Panc1 (cell line): Measurements from ENCODE around the gene GTPBP4. TPM values are rescaled to one million over a fixed set of nuclear protein-coding genes. Genes with fewer than 3 reads are reported as not detected.

Source experiments
- ATAC-seq: fragments of 200-7000 bp; cut with Tn5 transposase; 2 replicates; pipeline ENCODE4 v1.9.1; 2020; ENCODE audit warnings: mild to moderate bottlenecking, moderate library complexity
- BruUV-seq: library from RNA; stranded (reverse); fragments of 400-500 nt; replicated peaks from 2 replicates; lab custom pipeline; 2021; lab: Mats Ljungman, UMichigan
- CTCF ChIA-PET: fragments of 300-600 bp; sonication (Branson Sonifier 250); formaldehyde crosslinking; loops from one replicate; lab custom pipeline; 2022; ENCODE audit warnings: antibody characterized with exemption; lab: Charles Lee
- POLR2A ChIA-PET: fragments of 300-600 bp; sonication (Branson Sonifier 250); formaldehyde crosslinking; loops from one replicate; lab custom pipeline; 2022; ENCODE audit warnings: antibody characterized with exemption; lab: Charles Lee
- DNase-seq: peaks from one replicate; pipeline ENCODE4 v3.0.0-alpha.2; 2010; ENCODE audit warnings: low read depth, low spot score
- H3K27ac ChIP-seq: 2 replicates; pipeline ENCODE4 v1.5.1; 2011; ENCODE audit warnings: mild to moderate bottlenecking, low read length, inconsistent platforms
- H3K27me3 ChIP-seq: fragments of 200-500 bp; sonication (Bioruptor generic); 2 replicates; pipeline ENCODE4 v1.6.0; 2014; ENCODE audit warnings: low read length, inconsistent platforms; ENCODE audit not compliant: control insufficient read depth, insufficient read depth
- H3K36me3 ChIP-seq: fragments of 200-500 bp; sonication (Bioruptor generic); 2 replicates; pipeline ENCODE4 v1.5.1; 2014; ENCODE audit warnings: inconsistent platforms, mild to moderate bottlenecking, low read length, moderate library complexity; ENCODE audit not compliant: control insufficient read depth, insufficient read depth
- H3K4me1 ChIP-seq: 2 replicates; pipeline ENCODE4 v1.5.1; 2011; ENCODE audit warnings: inconsistent platforms, mild to moderate bottlenecking, low read length, moderate library complexity; ENCODE audit not compliant: control insufficient read depth, insufficient read depth
- H3K4me3 ChIP-seq, 2 experiments: 2 replicates each; pipeline ENCODE4 v1.5.1; 2011 to 2012; ENCODE audit warnings: low read depth in 2 of 2, low read length in 2 of 2, mild to moderate bottlenecking in 2 of 2, inconsistent platforms in 1 of 2, moderate library complexity in 1 of 2
- H3K9me3 ChIP-seq: fragments of 200-500 bp; sonication (Bioruptor generic); 2 replicates; pipeline ENCODE4 v1.5.1; 2014; ENCODE audit warnings: low read depth, mild to moderate bottlenecking, inconsistent platforms, low read length, moderate library complexity; ENCODE audit not compliant: control insufficient read depth, insufficient read depth
- POLR2AphosphoS5 ChIP-seq: IDR thresholded peaks from 2 replicates; pipeline ENCODE4 v1.6.1; 2012; ENCODE audit warnings: mild to moderate bottlenecking, low read depth, low read length, moderate library complexity
- SIN3A ChIP-seq: IDR thresholded peaks from 2 replicates; pipeline ENCODE4 v1.6.1; 2012; ENCODE audit warnings: low read depth, mild to moderate bottlenecking, low read length, moderate library complexity, borderline replicate concordance; ENCODE audit not compliant: insufficient read depth
- TCF7L2 ChIP-seq: IDR thresholded peaks from 2 replicates; pipeline ENCODE4 v1.6.1; 2011; ENCODE audit warnings: mild to moderate bottlenecking, low read depth, low read length, inconsistent platforms
- in situ Hi-C: cut with HindIII; loops from 2 replicates; pipeline ENCODE4 v1.10.0; 2016; ENCODE audit warnings: low sequenced_read_pairs, low pct_unique_long_range_greater_than_20kb
- intact Hi-C: fragments of 100-400 bp; cut with micrococcal nuclease; formaldehyde crosslinking; loops from one replicate; pipeline ENCODE4 v1.10.0; 2022; ENCODE audit not compliant: unreplicated experiment
- total RNA-seq: library from RNA; stranded (reverse); gene quantifications from one replicate; pipeline ENCODE4 v1.2.1, GENCODE V29; 2021; ENCODE audit not compliant: unreplicated experiment
- TF ChIP-seq, protein P1 (sequence below), 2 experiments: IDR thresholded peaks; 2 replicates each; pipeline ENCODE4 v1.6.1; 2011 to 2012; ENCODE audit warnings: low read depth in 2 of 2, control low read depth in 1 of 2, low read length in 1 of 2, mild to moderate bottlenecking in 1 of 2, moderate library complexity in 1 of 2; ENCODE audit not compliant: insufficient read depth in 1 of 2
- TF ChIP-seq, protein P2 (sequence below): fragments of 450-650 bp; IDR thresholded peaks from 2 replicates; pipeline ENCODE4 v1.5.1; 2017; ENCODE audit warnings: mild to moderate bottlenecking

Gene GTPBP4
- total RNA-seq, 1 experiment from 2014 or later, result 79.5 TPM

DNA sequence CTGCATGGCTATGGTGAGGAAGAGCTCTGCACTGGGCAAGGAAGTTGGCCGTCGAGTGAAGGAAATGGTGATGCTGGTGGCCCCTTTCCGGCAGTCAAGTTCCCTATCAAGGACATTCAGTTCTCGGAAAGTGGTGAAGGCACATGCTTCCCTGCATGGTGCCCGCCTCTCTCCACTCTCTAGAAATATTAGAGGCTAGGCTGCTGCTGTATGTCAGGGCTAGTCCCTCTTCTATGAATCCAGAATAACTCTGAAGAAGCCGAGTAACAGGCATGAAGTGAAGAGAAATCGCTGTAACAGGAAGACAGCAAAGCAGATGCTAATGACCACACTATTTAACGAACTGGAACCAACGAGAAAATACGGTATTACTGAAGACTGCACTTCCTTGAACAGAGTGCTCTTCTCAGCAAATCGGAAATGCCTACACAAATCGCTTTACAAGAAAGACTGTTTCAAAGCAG is 55.3 kb downstream of the GTPBP4 start:
- CTCF ChIA-PET, result no interaction called here
- POLR2A ChIA-PET, result no interaction called here
- Histone ChIP-seq H3K4me1 (peaks cover 13% of the 10 kb centered on the region), H3K36me3 (peaks cover 28% of the 10 kb centered on the region), H3K9me3 (no peaks in the 10 kb centered on the region), H3K4me3 (no peak overlapping the region), H3K27me3 (no peaks in the 10 kb centered on the region), H3K27ac (no peak overlapping the region)
- intact Hi-C loops (no loop called here), in situ Hi-C loops (no loop called here)
- TF ChIP-seq, protein P1, sequence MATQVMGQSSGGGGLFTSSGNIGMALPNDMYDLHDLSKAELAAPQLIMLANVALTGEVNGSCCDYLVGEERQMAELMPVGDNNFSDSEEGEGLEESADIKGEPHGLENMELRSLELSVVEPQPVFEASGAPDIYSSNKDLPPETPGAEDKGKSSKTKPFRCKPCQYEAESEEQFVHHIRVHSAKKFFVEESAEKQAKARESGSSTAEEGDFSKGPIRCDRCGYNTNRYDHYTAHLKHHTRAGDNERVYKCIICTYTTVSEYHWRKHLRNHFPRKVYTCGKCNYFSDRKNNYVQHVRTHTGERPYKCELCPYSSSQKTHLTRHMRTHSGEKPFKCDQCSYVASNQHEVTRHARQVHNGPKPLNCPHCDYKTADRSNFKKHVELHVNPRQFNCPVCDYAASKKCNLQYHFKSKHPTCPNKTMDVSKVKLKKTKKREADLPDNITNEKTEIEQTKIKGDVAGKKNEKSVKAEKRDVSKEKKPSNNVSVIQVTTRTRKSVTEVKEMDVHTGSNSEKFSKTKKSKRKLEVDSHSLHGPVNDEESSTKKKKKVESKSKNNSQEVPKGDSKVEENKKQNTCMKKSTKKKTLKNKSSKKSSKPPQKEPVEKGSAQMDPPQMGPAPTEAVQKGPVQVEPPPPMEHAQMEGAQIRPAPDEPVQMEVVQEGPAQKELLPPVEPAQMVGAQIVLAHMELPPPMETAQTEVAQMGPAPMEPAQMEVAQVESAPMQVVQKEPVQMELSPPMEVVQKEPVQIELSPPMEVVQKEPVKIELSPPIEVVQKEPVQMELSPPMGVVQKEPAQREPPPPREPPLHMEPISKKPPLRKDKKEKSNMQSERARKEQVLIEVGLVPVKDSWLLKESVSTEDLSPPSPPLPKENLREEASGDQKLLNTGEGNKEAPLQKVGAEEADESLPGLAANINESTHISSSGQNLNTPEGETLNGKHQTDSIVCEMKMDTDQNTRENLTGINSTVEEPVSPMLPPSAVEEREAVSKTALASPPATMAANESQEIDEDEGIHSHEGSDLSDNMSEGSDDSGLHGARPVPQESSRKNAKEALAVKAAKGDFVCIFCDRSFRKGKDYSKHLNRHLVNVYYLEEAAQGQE (IDR thresholded peaks at IDR 0.05; ENCODE audit: insufficient read depth in 1 of 2, low read depth in 2 of 2, low read length in 1 of 2), result no peak
- TF ChIP-seq, protein P2, sequence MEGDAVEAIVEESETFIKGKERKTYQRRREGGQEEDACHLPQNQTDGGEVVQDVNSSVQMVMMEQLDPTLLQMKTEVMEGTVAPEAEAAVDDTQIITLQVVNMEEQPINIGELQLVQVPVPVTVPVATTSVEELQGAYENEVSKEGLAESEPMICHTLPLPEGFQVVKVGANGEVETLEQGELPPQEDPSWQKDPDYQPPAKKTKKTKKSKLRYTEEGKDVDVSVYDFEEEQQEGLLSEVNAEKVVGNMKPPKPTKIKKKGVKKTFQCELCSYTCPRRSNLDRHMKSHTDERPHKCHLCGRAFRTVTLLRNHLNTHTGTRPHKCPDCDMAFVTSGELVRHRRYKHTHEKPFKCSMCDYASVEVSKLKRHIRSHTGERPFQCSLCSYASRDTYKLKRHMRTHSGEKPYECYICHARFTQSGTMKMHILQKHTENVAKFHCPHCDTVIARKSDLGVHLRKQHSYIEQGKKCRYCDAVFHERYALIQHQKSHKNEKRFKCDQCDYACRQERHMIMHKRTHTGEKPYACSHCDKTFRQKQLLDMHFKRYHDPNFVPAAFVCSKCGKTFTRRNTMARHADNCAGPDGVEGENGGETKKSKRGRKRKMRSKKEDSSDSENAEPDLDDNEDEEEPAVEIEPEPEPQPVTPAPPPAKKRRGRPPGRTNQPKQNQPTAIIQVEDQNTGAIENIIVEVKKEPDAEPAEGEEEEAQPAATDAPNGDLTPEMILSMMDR, result no peak
- TF ChIP-seq TCF7L2, result no peak
- no TSS peak for BruUV-seq
- ATAC-seq (no peak), DNase-seq (no peak)

DNA sequence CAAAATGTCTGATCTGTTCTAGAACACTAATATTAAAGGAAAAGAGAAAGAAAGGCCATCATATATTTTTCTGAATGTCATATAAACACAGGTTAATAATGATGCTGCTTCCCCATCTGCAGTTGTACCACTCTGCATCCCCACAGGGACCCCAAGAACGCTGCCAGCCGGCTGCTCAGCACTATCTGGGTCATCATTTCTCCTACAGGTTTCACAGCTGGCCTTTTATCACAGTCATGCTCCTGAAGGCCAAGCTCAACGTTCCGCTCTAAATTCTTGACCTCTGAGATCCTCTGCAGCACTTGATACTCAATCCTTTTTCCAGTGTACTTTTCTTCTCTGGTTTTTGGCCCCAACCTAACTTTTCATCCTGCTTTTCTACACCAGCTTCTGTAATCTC is 55.9 kb downstream of the GTPBP4 start:
- peaks cover 28% of the 10 kb centered on the region for H3K36me3 ChIP-seq
- no TSS peak for BruUV-seq
- no peak for DNase-seq
- CTCF ChIA-PET, result no interaction called here
- in situ Hi-C loops, result no loop called here
- TF ChIP-seq, protein P1 (IDR thresholded peaks at IDR 0.05; ENCODE audit: insufficient read depth in 1 of 2, low read depth in 2 of 2, low read length in 1 of 2), result no peak
- TF ChIP-seq, protein P2, result no peak
- no peak for TF ChIP-seq SIN3A
- TF ChIP-seq POLR2AphosphoS5, result no peak
- no peak for TF ChIP-seq TCF7L2
- no peak overlapping the region for H3K4me3 ChIP-seq
- H3K4me1 ChIP-seq, result peaks cover 13% of the 10 kb centered on the region
- H3K27ac ChIP-seq, result no peak overlapping the region
- no peak for ATAC-seq
- no peaks in the 10 kb centered on the region for H3K9me3 ChIP-seq
- POLR2A ChIA-PET, result no interaction called here
- no peaks in the 10 kb centered on the region for H3K27me3 ChIP-seq
- intact Hi-C loops, result no loop called here
